GM18526 (cell line): ENCODE results near the gene PPP1CA.

Experiments used
- POLR2A ChIP-seq: IDR thresholded peaks from 3 replicates; pipeline ENCODE4 v1.6.1; 2011; ENCODE audit not compliant: insufficient read length; ENCODE audit errors: extremely low read depth

PPP1CA gene

DNA sequence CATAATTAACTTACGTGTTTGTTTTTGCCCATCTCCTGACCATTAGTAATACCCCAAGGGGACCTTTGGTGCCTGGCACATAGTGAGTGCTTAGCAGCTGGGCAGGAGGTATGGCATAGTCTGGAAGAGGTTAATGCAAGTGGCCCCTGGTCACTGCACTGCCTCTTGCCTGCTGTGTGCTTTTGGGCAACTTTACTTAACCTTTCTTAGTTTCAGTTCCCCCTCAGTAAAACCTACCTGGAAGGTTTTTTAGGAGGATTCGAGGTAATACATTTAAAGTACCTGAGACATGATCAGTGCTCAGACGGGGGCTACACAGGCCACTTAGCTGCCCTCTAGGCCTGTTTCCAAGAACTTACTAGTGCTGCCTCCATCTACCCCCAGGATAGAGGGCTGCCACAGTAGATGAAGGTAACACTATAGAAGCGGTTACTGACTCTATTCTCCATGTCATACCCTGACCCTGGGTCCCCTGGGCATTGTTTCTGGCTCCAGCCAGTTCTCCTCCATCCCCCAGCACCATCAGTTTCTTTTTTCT is 51.7 kb downstream of the PPP1CA start:
- no peak for TF ChIP-seq POLR2A

DNA sequence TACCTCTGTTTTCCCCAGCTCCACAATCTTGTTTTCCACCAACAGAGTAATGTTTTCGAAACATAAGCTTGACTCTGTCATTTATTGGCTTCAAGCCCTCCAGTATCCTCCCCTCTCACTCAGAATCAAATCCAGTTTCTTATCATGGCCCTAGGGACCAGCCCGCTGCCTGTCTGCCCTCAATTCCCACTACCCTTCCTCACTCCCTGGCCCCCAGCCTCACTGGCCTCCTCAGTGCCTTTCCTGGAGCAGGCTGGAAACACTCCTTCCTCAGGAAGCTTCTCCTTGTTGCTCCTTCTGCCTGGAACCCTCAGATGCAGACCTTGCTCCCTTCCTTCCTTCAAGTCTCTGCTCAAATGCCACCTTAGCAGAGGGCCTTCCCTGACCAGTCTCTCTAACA is 52.2 kb downstream of the PPP1CA start:
- TF ChIP-seq POLR2A = no peak

DNA sequence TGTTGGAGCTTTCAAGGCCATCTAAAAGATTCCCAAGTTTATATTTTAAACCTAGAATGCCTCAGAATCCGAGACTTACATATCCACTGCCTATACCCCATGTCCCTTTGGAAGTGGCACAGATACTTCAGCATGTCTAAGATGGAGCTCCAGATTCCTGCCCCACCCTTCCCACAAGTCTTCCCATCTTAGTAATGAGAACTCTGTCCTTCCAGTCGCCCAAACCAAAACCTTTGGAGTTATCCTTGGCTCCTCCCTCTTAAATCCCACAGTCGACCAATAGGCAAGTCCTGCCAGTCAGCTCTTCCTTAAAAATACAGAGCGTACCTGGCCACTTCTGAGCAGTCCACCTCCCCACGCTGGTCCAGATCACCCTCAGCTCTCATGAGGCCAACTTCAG is 52.6 kb downstream of the PPP1CA start:
- TF ChIP-seq POLR2A = no peak
